Hepatic stellate cell (primary cell): ENCODE data around the gene DDC.
"Not testable (repeated sequence)": the region's sequence is repeated elsewhere in the genome, so short reads cannot be mapped to it uniquely, and the experiment has no call there.

Experiments used
- DNase-seq: peaks from one replicate; pipeline ENCODE4 v3.0.0; 2011; ENCODE audit warnings: low spot score

The DDC gene

DNA sequence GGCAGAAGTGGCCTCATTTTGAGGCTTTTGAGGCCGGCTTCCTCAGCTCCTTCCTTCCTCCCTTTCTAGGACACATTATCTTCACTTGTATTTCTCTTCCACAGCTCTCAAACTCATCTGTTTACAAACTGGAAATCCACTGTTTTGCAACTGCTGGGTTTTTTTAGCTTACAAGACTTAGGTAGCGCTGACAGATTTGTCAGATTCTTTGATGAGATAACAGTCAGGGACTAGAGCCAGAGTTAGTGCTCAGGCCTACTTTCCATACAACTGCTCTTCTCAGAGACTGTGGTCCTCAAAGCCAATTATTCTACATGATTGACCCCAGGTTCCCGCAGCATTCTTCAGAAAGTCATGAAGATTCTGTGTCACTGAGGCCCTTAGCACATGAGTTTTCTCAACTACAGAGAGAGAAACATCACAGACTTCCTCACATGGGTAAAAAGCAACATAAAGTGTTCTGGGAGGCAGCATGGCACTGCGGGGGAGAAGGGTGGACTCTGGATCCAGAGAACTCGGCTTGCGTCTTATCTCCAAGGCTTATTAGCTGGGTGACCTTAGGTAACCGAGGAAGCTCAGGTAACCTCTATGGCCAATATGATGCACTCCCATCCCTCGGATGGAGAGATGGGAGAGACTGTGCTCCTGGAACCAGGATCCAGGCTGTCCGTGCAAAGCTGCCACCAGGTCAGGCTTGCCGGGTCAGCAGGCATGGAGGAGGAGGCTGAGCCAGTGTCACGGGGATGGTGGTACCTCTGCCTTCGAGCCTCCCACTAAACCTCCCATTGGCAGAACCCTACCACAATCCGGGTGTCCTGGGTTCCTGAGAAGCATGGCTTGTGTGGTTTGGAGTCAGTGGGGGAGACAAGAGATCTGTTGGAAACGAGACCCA lies 10.5 kb downstream of the DDC start:
- no peak for DNase-seq

- no peak for DNase-seq
Measured at GRCh38 chr7:50553973-50554372, 11.2 kb downstream of the DDC start.

- peak; percentile 21 for DNase-seq
Measured at GRCh38 chr7:50552921-50553320, 12.3 kb downstream of the DDC start.

- no peak for DNase-seq
Measured at GRCh38 chr7:50552139-50552538, 13.1 kb downstream of the DDC start.

- not testable (repeated sequence) for DNase-seq
Measured at GRCh38 chr7:50545613-50546012, 19.6 kb downstream of the DDC start.

GRCh38 chr7:50544992-50545391 lies 20.2 kb downstream of the DDC start:
- no peak for DNase-seq

GRCh38 chr7:50543776-50544442 lies 21.3 kb downstream of the DDC start:
- DNase-seq: no peak

GRCh38 chr7:50542132-50542531 lies 23.1 kb downstream of the DDC start:
- no peak for DNase-seq

DNA sequence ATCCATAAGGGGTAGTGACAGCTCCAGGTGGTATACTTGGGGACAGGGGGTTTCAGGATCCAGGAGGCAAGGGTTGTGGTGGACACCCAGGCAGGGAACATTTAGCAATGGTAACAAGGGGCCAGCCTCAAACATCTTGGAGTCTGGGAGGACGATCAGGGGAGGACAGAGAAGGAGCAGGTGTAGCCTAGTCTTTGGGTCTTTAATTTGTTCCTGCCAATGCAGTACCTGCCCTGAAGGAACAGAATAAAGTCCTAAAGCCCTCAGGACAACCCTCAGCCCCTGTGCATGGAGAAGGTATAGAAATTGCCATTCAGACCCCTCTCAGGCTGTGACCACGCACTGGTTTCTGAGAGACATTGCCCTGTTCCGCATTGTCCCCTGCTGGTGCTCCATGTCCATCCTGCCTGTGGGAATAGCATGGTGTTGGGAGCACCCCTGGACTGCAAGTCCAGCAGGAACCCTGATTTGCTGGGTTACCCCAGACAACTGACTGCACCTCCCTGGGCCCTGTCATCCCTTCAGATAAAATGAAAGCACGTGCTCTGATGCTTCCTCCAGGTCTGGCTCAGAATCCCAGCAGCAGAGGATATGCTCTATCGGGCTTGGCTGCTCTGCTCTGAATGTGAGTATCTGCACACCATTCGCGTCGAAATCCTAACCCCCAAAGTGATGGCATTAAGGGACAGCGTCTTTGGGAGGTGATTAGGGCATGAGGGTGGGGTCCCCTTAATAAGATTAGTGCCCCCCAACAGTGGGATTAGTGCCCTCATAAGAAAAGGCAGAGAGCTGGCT lies 24.2 kb downstream of the DDC start:
- DNase-seq: no peak

DNA sequence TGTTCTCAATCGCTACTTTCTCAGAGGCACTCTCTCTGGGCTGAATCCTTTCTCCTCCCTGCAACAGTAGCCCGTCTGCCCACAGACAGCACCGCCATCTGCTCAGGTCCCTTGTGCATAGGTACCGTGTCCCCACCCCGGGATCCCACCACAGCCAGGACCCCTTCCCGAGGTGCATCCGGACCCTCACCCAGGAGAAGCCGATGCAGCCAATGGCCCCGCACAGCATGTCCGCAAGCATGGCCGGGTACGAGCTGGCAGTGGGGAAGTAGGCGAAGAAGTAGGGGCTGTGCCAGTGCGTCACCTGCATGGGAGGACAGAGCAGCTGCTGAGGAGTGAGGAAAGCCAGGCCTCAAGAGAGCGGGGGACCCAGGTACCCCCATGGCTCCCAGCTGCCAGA lies 25.5 kb downstream of the DDC start:
- DNase-seq: no peak

DNA sequence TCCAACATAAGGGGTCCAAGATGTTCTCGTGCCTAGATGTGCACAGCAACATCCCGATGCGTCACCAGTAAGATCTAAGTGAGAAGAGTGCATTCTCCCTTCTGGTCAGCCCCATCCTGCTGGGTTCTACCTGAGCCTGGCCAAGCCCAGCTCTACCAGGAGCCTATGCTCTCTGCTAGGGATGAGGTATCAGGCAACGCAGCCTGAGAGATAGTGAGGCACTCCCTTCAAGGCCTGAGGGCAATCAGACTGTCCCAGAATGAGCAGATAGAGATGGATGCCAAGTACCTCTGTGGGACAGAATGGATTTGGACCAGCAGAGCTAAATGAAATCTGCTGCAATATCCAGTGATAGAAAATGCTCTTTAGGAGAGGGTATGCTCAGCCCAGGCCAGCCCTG lies 26.7 kb downstream of the DDC start:
- DNase-seq: no peak

- no peak for DNase-seq
Measured at GRCh38 chr7:50537417-50537816, 27.8 kb downstream of the DDC start.

GRCh38 chr7:50535291-50535711 lies 29.9 kb downstream of the DDC start:
- peak; percentile 61 for DNase-seq

DNA sequence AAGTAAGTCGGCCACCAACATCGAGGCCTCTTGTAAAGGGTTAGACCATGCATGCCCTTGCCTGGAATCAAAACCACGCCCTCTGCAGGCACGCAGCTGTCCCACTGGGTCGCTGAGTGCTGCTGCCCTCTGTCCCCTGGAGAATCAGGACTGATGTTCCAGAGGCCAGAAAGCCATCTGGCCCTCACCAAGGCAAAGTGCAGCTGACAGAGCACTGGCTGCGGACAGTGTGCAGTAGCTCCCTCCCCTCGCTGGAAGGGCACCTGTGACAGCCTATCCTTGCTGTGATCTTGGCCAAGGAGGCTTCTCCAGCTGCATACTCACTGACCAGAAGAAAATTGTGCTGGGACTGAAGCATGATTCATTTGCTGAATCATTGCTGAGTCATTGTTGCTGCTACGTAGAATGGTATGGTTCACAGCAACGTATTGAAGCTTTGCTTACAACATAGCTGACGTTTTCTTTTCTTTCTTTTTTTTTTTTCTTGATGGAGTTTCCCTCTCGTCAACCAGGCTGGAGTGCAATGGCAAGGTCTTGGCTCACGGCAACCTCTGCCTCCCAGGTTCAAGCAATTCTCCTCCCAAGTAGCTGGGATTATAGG lies 30.4 kb downstream of the DDC start:
- peak; percentile 85 for DNase-seq

DNA sequence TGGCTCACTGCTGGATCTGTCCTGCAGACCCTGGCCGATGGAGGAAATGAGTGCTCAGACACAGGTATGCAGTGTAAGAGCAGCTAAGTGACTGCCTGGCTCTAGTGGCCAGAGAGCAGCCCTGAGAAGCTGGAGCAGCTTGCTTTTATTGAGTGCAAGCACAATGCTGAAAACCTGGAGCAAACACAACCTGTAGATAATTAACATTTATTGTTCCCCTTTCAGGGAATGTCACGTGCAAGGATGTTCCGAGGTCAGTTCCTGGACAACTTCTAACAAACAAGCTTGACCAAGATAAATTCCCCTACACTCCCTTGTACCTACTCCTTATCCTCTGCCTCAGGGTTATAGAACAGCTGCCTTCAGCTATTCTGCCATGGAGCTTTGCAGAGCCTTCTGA lies 31.3 kb downstream of the DDC start:
- no peak for DNase-seq

- DNase-seq: no peak
Measured at GRCh38 chr7:50531928-50532327, 33.3 kb downstream of the DDC start.

- DNase-seq: no peak
Measured at GRCh38 chr7:50531401-50531911, 33.7 kb downstream of the DDC start.

GRCh38 chr7:50530766-50531165 lies 34.4 kb downstream of the DDC start:
- DNase-seq: no peak

GRCh38 chr7:50529093-50529862 lies 35.9 kb downstream of the DDC start:
- no peak for DNase-seq

DNA sequence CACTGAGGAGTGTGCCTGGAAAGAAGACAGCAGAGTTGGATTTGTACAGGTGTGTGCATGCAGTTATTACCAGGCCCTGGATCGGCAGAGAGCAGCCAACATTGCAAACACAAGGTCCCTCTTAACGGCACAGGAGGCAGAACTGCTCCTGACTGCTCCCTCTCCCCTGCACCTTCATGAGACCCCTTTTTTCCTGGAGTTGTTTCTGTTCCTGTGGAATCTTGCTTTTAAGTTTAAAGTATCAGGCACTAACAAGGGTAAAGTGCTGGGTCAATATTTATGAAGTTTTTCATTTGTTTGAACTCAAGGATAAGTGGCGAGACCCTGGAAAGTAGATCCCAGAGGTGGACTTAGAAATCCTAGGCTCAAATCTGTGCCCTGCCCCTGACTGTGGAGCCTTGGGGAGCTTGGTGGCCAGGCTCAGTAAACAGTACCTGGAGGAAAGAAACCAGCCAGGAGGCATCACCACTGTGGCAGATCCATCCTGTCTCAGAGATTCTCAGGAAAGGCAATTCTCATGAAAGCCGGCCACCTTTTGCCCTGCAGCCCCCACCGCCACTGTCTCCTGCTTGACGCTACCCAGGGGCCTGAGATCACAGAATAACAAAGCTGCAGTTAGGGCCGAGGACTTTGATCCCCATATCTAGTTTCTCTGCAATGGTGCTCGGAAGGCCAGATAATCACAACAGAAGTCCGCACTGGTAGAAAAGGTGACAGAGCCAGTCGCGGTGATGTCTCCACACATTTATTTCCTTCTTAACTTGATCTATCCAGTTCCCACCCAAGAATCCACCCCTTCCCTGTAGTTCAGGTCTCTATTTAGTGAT lies 36.7 kb downstream of the DDC start:
- DNase-seq: no peak
